NCI-H2029 treated with DMSO at 0.1 percent for 48 hours (cell line): ENCODE results near the gene FOXQ1.
"Not testable (repeated sequence)": the region's sequence is repeated elsewhere in the genome, so short reads cannot be mapped to it uniquely, and the experiment has no call there.

ENCODE experiments used
- DNase-seq: peaks from one replicate; lab custom pipeline; 2025; lab: John Stamatoyannopoulos, UW

FOXQ1 gene

GRCh38 chr6:1291381-1291780 is 20.5 kb upstream of the FOXQ1 start:
- DNase-seq: no peak

DNA sequence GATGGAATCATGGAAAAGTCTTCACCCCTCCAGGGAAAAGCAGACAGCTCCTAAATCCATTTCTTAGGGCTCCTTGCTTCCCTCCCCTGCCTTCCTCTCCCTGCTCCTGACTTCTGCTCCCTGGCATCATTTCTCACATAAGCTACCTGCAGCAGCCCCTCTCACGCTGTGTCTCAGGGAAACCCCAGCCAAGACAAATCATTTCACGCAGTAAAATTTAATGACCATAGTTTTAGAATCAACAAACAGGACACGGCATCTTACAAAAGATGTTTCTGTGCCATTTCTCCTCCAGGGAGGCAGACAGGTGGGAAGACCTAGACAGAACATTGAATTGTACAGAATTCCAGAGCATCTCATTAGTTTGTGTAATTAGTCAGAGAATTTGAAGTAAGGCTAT is 16.5 kb upstream of the FOXQ1 start:
- no peak for DNase-seq

GRCh38 chr6:1296079-1296478 is 15.8 kb upstream of the FOXQ1 start:
- no peak for DNase-seq

GRCh38 chr6:1296542-1296941 is 15.4 kb upstream of the FOXQ1 start:
- DNase-seq: no peak

- no peak for DNase-seq
Measured at GRCh38 chr6:1297746-1298145, 14.2 kb upstream of the FOXQ1 start.

GRCh38 chr6:1298768-1299167 is 13.1 kb upstream of the FOXQ1 start:
- DNase-seq: no peak

DNA sequence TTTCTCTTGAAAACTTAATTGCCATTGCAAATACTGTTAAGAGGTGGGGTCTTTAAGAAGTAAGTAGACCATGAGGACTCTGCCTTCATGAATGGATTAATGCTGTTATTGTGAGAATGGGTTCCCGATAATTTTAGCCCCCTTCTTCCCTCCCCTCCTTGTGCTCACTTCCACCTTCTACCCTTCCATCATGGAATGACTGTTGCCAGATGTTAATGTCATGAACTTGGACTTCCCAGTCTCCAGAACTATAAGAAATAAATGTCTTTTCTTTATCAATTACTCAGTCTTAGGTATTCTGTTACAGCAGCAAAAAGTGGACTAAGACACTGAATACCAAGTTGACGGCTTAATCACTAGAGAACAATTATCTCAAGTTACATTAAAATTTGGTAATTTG is 5.8 kb upstream of the FOXQ1 start:
- no peak for DNase-seq

- no peak for DNase-seq
Measured at GRCh38 chr6:1309366-1309765, 2.5 kb upstream of the FOXQ1 start.

- no peak for DNase-seq
Measured at GRCh38 chr6:1310628-1311399, 1.1 kb upstream of the FOXQ1 start.

DNA sequence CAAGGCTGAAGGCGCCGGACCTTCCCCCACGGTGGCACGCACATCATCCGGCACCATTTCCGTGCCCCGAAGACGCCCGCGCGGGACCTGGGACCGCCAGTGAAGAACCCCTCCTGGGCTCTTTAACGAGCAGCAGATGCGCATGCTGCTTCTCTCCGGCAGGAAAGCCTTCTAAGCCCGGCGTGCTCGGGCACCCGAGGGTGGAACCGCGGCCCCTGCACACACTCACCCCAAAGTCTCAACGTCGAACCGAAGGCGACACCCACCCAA is 240 bp downstream of the FOXQ1 start:
- DNase-seq: no peak

GRCh38 chr6:1312473-1313367 is 822 bp downstream of the FOXQ1 start:
- DNase-seq: peak; percentile 22

GRCh38 chr6:1313384-1313766 is 1.5 kb downstream of the FOXQ1 start:
- no peak for DNase-seq

DNA sequence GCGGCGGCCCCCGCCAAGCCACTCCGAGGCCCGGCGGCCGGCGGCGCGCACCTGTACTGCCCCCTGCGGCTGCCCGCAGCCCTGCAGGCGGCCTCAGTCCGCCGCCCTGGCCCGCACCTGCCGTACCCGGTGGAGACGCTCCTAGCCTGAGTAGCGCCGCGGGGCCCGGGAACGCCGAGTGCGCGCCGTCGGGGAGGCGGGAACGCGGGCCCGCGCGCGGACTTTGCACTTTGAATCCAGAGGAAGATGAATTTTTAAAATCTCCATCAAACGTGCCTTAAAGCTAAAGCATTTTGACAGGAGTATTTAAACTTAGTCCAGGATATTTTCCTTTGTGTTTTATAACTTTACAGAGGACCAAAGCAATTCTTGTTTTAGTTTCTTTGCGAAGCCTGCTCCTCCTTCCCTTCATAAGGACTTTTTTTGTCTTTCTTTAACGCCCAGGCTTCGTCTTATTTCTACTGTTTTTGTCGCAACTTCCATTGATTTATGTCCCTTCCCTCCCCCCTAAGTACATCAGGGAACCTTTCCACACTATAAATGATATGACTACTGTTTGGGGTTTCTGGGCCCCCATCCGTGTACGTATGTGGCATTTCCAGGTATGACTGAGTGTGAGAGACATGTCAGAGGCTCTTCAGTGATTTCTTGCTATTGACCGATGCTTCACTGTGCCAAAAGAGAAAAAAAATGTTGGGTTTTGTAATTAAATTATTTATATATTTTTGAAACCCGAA is 2.0 kb downstream of the FOXQ1 start:
- peak; percentile 49 for DNase-seq

DNA sequence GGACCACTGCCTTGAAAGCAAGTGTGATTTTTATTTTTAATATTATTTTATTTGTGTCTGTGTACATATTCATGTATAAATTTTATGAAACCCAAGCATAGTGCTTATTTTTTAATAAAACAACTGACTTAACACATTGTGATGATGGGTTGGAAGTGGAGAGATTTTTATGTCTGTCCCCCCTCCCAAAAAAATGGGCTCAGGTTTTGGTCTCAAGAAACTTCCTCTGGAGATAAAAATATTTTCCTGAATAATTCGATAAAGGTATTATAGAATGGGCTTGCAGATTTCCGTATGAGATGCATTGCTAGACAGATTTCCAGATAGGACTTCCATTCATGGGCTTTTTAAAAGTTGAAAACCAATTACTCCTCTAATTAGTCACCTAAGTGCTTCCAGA is 2.7 kb downstream of the FOXQ1 start:
- no peak for DNase-seq

GRCh38 chr6:1315201-1315559 is 3.3 kb downstream of the FOXQ1 start:
- no peak for DNase-seq

- no peak for DNase-seq
Measured at GRCh38 chr6:1315560-1316386, 3.9 kb downstream of the FOXQ1 start.

DNA sequence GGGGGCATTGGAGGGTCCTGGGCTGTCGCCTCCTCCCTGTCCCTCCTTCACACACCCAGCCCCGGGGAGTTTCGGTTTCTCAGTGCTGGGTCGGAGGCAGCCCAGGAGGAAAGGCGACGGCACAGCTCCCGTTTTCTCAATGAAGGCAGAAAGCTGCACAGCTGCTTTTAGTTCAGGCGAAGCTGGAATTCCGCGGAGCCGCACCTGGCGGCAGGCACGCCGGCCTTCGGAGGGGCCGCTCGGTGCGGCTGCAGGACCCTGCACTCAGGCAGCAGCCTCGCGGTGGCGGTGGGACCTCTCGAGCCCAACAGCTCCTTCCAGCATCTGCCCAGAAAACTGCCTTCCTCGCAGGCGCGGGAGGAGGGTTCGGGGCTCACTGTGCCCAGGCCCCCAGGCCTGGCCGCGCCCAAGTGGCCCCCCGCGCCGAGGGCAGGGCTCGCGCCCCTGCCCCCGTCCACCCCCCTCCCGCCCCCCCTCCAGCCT is 4.6 kb downstream of the FOXQ1 start:
- no peak for DNase-seq

DNA sequence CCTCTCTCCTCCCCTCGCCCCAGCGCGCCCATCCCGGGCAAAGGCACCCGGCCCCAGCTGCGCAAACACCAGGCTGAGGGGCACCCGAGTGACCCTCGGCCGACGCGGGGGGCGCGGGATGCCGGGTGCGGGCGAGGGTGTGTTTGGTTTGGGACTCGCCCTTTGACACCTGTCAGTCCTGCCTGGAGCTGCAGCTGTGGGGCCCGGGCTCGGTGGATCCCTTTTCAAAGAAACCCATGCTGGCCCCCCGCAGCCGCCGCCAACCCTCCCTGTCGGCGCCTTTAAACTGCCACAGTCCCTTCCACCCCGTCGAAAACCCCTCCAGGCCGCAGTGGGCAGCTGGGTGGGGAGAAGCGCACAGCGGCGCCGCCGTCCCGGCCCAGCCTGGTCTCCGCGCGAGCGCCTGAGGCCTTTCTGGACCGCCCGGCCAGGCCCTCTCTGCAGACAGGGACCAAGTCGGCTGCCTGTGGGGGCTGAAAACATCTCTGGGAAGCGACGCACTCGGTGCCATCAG is 5.5 kb downstream of the FOXQ1 start:
- no peak for DNase-seq

- no peak for DNase-seq
Measured at GRCh38 chr6:1318036-1318435, 6.1 kb downstream of the FOXQ1 start.

DNA sequence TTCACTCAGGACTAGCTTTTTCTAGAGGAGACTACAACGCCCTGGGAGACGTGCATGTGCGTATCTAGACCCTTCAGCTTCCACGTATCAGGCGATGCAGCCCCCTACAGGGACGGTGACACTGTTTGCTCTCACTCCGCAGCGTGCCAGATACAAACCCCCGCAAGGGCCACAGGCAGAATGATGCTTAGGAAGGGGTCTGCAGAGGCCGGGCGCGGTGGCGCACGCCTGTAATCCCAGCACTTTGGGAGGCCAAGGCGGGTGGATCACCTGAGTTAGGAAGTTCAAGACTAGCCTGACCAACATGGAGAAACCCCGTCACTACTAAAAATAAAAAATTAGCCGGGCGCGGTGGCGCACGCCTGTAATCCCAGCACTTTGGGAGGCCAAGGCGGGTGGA is 6.7 kb downstream of the FOXQ1 start:
- DNase-seq: not testable (repeated sequence)

- no peak for DNase-seq
Measured at GRCh38 chr6:1321738-1322137, 9.8 kb downstream of the FOXQ1 start.

GRCh38 chr6:1322156-1322555 is 10.3 kb downstream of the FOXQ1 start:
- DNase-seq: no peak
